NB4 (cell line): ENCODE measurements around the gene DCAF4L1.

ENCODE experiments used
- CTCF ChIP-seq: IDR thresholded peaks from one replicate; pipeline ENCODE4 v1.5.1; 2012; ENCODE audit warnings: low read depth, low read length
- MYC ChIP-seq: IDR thresholded peaks from 2 replicates; pipeline ENCODE4 v1.6.1; 2011; ENCODE audit warnings: low read depth, low read length
- POLR2A ChIP-seq: IDR thresholded peaks from 2 replicates; pipeline ENCODE4 v1.6.1; 2011; ENCODE audit warnings: mild to moderate bottlenecking; ENCODE audit not compliant: insufficient read length; ENCODE audit errors: extremely low read depth

GRCh38 chr4:41976775-41977516 lies 4.6 kb upstream of the DCAF4L1 start:
- no peak for TF ChIP-seq MYC
- TF ChIP-seq CTCF = no peak
- no peak for TF ChIP-seq POLR2A
